Tibial artery (tissue), 4 donors: ENCODE results near the gene PLLP.

ENCODE experiments used
- DNase-seq, 2 donors: peaks; one replicate each; pipeline ENCODE4 v3.0.0-alpha.2; 2019
- H3K27ac ChIP-seq, 2 donors: fragments of 200-600 bp; sonication (generic) in 1 of 2; 1 replicate in 1 of 2; 2 replicates in 1 of 2; pipeline ENCODE4 v1.5.1; 2018 to 2019; ENCODE audit warnings: mild to moderate bottlenecking in 1 of 2
- H3K27me3 ChIP-seq, 2 donors: fragments of 200-600 bp; sonication (generic) in 1 of 2; one replicate each; pipeline versions ENCODE4 v1.5.1 to v1.6.0; 2016 to 2019
- H3K36me3 ChIP-seq, 3 donors: fragments of 200-600 bp; sonication (generic) in 2 of 3; one replicate each; pipeline ENCODE4 v1.5.1; 2016 to 2019; ENCODE audit warnings: mild to moderate bottlenecking in 2 of 3
- H3K4me1 ChIP-seq, 4 donors: fragments of 200-600 bp; sonication (generic) in 2 of 4; 1 replicate in 3 of 4; 2 replicates in 1 of 4; pipeline ENCODE4 v1.5.1; 2016 to 2019
- H3K4me3 ChIP-seq, 2 donors: fragments of 200-600 bp; sonication (generic) in 1 of 2; 1 replicate in 1 of 2; 2 replicates in 1 of 2; pipeline ENCODE4 v1.5.1; 2018 to 2019; ENCODE audit warnings: mild to moderate bottlenecking in 2 of 2
- H3K9me3 ChIP-seq, 3 donors: fragments of 200-600 bp; sonication (generic) in 1 of 3; one replicate each; pipeline ENCODE4 v1.5.1; 2016 to 2019
- CTCF ChIP-seq, 2 experiments: fragments of 200-600 bp in 1 of 2; fragments of 450-650 bp in 1 of 2; IDR thresholded peaks; one replicate each; pipeline ENCODE4 v1.5.1; 2017 to 2019; ENCODE audit warnings: antibody characterized with exemption in 2 of 2, mild to moderate bottlenecking in 1 of 2, moderate library complexity in 1 of 2
- intact Hi-C: fragments of 100-400 bp; cut with DNase I; formaldehyde crosslinking; loops from one replicate; pipeline ENCODE4 v1.15.0; 2023; ENCODE audit warnings: low total_unique reads

Gene PLLP

GRCh38 chr16:57303021-57303909 is 18.8 kb upstream of the PLLP start:
- Histone ChIP-seq H3K4me3 (no peak overlapping the region), H3K4me1 (peaks cover 0 to 50% (median 30%) of the 10 kb centered on the region in 4 donors), H3K27me3 (no peaks in the 10 kb centered on the region), H3K27ac (peak overlapping the region; percentile 88 to 89), H3K36me3 (no peaks in the 10 kb centered on the region), H3K9me3 (no peaks in the 10 kb centered on the region)
- peak in 1 of 2 donors; percentile 63 for DNase-seq
- no peak for TF ChIP-seq CTCF (IDR thresholded peaks at IDR 0.05)
- intact Hi-C loops = loop anchor here (10.0 kb wide), 2 partner anchors 232 to 502 kb away; partner anchors contain the start of genes CCDC102A and KIFC3

- no peak for TF ChIP-seq CTCF (IDR thresholded peaks at IDR 0.05)
- Histone ChIP-seq H3K4me3 (no peak overlapping the region), H3K4me1 (peaks cover 0 to 47% (median 29%) of the 10 kb centered on the region in 4 donors), H3K9me3 (no peaks in the 10 kb centered on the region), H3K27me3 (no peaks in the 10 kb centered on the region), H3K36me3 (no peaks in the 10 kb centered on the region), H3K27ac (peak overlapping the region; percentile 38 to 89)
- intact Hi-C loops = loop anchor here (1.0 to 10.0 kb wide), 3 partner anchors 116 to 504 kb away; partner anchors contain the start of genes CCDC102A and KIFC3
- DNase-seq = peak in 1 of 2 donors; percentile 34
Measured at GRCh38 chr16:57301126-57301817, 16.8 kb upstream of the PLLP start.

- Histone ChIP-seq H3K4me1 (peaks cover 0 to 40% (median 26%) of the 10 kb centered on the region in 4 donors), H3K4me3 (peak overlapping the region; percentile 50 to 55), H3K36me3 (no peaks in the 10 kb centered on the region), H3K27ac (peak overlapping the region; percentile 89), H3K27me3 (no peaks in the 10 kb centered on the region), H3K9me3 (no peaks in the 10 kb centered on the region)
- peak; percentile 99 to 100 for TF ChIP-seq CTCF (IDR thresholded peaks at IDR 0.05)
- intact Hi-C loops = loop anchor here (1.0 to 10.0 kb wide), 3 partner anchors 117 to 504 kb away; partner anchors contain the start of genes CCDC102A and KIFC3
- peak; percentile 100 for DNase-seq
Measured at GRCh38 chr16:57300387-57301125, 16.1 kb upstream of the PLLP start.

GRCh38 chr16:57299719-57300386 is 15.4 kb upstream of the PLLP start:
- peak overlapping the region; percentile 50 to 55 for H3K4me3 ChIP-seq
- H3K27ac ChIP-seq = peak overlapping the region; percentile 89
- no peaks in the 10 kb centered on the region for H3K9me3 ChIP-seq
- intact Hi-C loops = loop anchor here (10.0 kb wide), 2 partner anchors 235 to 505 kb away; partner anchors contain the start of genes CCDC102A and KIFC3
- peak; percentile 92 to 95 for DNase-seq
- H3K27me3 ChIP-seq = no peaks in the 10 kb centered on the region
- H3K36me3 ChIP-seq = no peaks in the 10 kb centered on the region
- peaks cover 0 to 35% (median 21%) of the 10 kb centered on the region in 4 donors for H3K4me1 ChIP-seq
- peak; percentile 55 to 85 for TF ChIP-seq CTCF (IDR thresholded peaks at IDR 0.05)
